Transverse colon (tissue), 4 donors: ENCODE measurements around the gene KCTD17. TPM values are rescaled to one million over a fixed set of nuclear protein-coding genes. Genes with fewer than 3 reads are reported as not detected.

ENCODE experiments used
- DNase-seq: peaks from one replicate; pipeline ENCODE4 v3.0.0-alpha.2; 2019
- H3K27ac ChIP-seq, 4 donors: fragments of 200-600 bp; sonication (generic); 2 replicates each; pipeline ENCODE4 v1.5.1; 2016 to 2018; ENCODE audit warnings: inconsistent platforms in 4 of 4
- H3K27me3 ChIP-seq: fragments of 200-600 bp; sonication (generic); 2 replicates; pipeline ENCODE4 v1.5.1; 2017; ENCODE audit warnings: inconsistent platforms
- H3K36me3 ChIP-seq, 4 donors: fragments of 200-600 bp; sonication (generic); 2 replicates each; pipeline ENCODE4 v1.5.1; 2017 to 2019; ENCODE audit warnings: inconsistent platforms in 4 of 4
- H3K4me1 ChIP-seq, 4 donors: fragments of 200-600 bp; sonication (generic); 2 replicates each; pipeline ENCODE4 v1.5.1; 2017 to 2020; ENCODE audit warnings: inconsistent platforms in 4 of 4
- H3K4me3 ChIP-seq, 4 donors: fragments of 200-600 bp; sonication (generic); 1 replicate in 1 of 4; 2 replicates in 3 of 4; pipeline versions ENCODE4 v1.5.1 to v1.6.1; 2017 to 2019; ENCODE audit warnings: inconsistent platforms in 4 of 4
- H3K9me3 ChIP-seq, 2 donors: fragments of 200-600 bp; sonication (generic); 2 replicates each; pipeline ENCODE4 v1.5.1; 2017 to 2019; ENCODE audit warnings: inconsistent platforms in 2 of 2
- EP300 ChIP-seq: sonication (generic); formaldehyde crosslinking; IDR thresholded peaks from one replicate; pipeline ENCODE4 v1.6.1; 2017; ENCODE audit warnings: antibody characterized with exemption, low read depth
- POLR2A ChIP-seq: fragments of 450-650 bp; IDR thresholded peaks from one replicate; pipeline ENCODE4 v1.6.1; 2016; ENCODE audit warnings: antibody characterized with exemption, mild to moderate bottlenecking, moderate library complexity
- POLR2AphosphoS5 ChIP-seq, 3 donors: sonication (generic); formaldehyde crosslinking; IDR thresholded peaks; one replicate each; pipeline ENCODE4 v1.6.1; 2016; ENCODE audit warnings: antibody characterized with exemption in 3 of 3
- WGBS, 2 donors: methylation state at CpG; one replicate each; pipeline ENCODE4 v1.1.5; 2018; ENCODE audit warnings: low coverage in 1 of 2; 5-methylcytosine and 5-hydroxymethylcytosine counted together
- in situ Hi-C, 4 donors: fragments of 200-750 bp; cut with MboI; loops; one replicate each; pipeline versions ENCODE4 v1.15.0 to v1.15.1; 2017; ENCODE audit warnings: low sequenced_read_pairs in 3 of 4, low pct_ligation_motif_present in 1 of 4, low pct_unique_long_range_greater_than_20kb in 1 of 4
- intact Hi-C: fragments of 100-400 bp; cut with DNase I; formaldehyde crosslinking; loops from one replicate; pipeline ENCODE4 v1.15.1; 2023; ENCODE audit warnings: low total_unique reads
- total RNA-seq, 4 donors: library from RNA; depleted of rRNA; stranded (reverse); fragments of >200 nt; gene quantifications; one replicate each; pipeline ENCODE4 v1.1.0, GENCODE V29; 2016
- TF ChIP-seq, protein P1 (sequence below), 5 experiments: fragments of 200-600 bp in 3 of 5; fragments of 450-650 bp in 2 of 5; sonication (generic) in 3 of 5; IDR thresholded peaks; 1 replicate in 2 of 5; 2 replicates in 3 of 5; pipeline ENCODE4 v1.5.1; 2016 to 2017; ENCODE audit warnings: antibody characterized with exemption in 5 of 5, inconsistent platforms in 3 of 5, mild to moderate bottlenecking in 2 of 5, moderate library complexity in 1 of 5

Gene KCTD17
- total RNA-seq, 4 donors from 2014 or later = 11.2 to 61.3 (median 35.1) TPM

DNA sequence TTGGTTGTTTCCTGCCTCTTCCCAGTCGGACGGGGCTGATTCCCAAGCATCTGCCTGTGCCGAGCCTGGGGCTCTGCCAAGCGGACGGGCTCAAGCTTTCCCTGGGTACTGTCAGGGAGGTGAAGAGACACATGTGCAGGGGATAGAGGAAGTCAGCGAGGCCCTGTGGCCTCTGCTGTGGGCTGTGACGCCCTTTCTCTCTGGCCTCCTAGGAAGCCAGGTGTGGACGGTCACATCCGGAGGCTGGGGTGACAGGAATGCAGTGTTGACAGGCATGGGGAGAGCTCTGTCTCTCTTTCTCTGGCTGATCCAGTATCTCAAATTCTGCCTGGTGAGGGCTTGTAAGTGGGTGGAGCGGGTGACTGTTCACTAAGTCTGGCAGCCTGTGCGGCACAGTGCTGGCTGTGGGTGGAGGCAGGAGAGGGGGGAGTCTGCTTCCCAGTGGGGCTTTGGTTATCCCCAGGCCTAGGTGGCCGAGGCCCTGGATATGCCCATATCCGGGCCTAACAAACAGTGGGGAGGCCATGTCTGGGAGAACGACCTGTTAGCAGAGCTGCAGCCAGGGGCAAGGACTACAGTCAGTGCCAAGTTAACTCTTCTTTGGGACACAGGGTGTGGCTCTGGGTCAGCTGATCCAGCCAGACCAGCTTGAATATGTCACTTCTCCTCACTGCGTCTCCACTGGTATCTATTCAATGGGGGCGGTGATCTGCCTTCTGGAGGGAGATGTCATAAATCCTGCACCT lies 1.9 kb downstream of the KCTD17 start:
- TF ChIP-seq, protein P1, sequence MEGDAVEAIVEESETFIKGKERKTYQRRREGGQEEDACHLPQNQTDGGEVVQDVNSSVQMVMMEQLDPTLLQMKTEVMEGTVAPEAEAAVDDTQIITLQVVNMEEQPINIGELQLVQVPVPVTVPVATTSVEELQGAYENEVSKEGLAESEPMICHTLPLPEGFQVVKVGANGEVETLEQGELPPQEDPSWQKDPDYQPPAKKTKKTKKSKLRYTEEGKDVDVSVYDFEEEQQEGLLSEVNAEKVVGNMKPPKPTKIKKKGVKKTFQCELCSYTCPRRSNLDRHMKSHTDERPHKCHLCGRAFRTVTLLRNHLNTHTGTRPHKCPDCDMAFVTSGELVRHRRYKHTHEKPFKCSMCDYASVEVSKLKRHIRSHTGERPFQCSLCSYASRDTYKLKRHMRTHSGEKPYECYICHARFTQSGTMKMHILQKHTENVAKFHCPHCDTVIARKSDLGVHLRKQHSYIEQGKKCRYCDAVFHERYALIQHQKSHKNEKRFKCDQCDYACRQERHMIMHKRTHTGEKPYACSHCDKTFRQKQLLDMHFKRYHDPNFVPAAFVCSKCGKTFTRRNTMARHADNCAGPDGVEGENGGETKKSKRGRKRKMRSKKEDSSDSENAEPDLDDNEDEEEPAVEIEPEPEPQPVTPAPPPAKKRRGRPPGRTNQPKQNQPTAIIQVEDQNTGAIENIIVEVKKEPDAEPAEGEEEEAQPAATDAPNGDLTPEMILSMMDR (IDR thresholded peaks at IDR 0.05) = no peak
- TF ChIP-seq POLR2A (no peak), EP300 (no peak), POLR2AphosphoS5 (IDR thresholded peaks at IDR 0.05) (no peak)
- H3K27ac ChIP-seq = peak overlapping the region in 3 of 4 donors; percentile 27 to 64 (median 29)
- DNase-seq = no peak
- no peak overlapping the region for H3K4me3 ChIP-seq
- in situ Hi-C loops = no loop called here
- H3K27me3 ChIP-seq = no peaks in the 10 kb centered on the region
- intact Hi-C loops = no loop called here
- H3K4me1 ChIP-seq = peaks cover 13 to 45% (median 39%) of the 10 kb centered on the region in 4 donors
- no peaks in the 10 kb centered on the region for H3K9me3 ChIP-seq
- no peaks in the 10 kb centered on the region for H3K36me3 ChIP-seq
- 71 to 80% methylated on average over 3 to 9 of the region's 16 CpGs for WGBS, 2 donors

DNA sequence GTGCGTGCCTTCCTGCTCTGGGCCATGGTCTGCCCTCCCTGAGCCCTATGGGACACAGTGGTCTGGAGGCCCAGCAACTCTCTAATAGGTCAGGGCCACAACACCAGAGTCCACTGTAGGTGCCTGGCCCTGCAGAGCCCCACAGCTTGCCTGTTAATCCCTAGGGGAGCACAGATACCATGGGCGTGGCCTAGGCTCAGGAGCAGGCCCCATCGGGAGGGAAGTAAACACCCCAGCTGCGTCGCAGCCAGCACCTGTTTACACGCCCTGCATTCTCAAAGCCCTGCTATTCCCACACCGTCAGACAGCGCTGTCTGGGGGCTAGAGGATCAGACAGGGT lies 2.5 kb downstream of the KCTD17 start:
- DNase-seq = no peak
- H3K4me1 ChIP-seq = peaks cover 13 to 45% (median 39%) of the 10 kb centered on the region in 4 donors
- H3K27ac ChIP-seq = peak overlapping the region in 3 of 4 donors; percentile 27 to 64 (median 29)
- 54% methylated on average over 3 of the region's 8 CpGs; no CpG with 5 or more reads in 1 of the 2 donors for WGBS, 2 donors
- in situ Hi-C loops = no loop called here
- intact Hi-C loops = no loop called here
- TF ChIP-seq EP300 = no peak
- TF ChIP-seq POLR2A = no peak
- TF ChIP-seq, protein P1 (IDR thresholded peaks at IDR 0.05) = no peak
- no peak for TF ChIP-seq POLR2AphosphoS5 (IDR thresholded peaks at IDR 0.05)
- no peak overlapping the region for H3K4me3 ChIP-seq
- H3K36me3 ChIP-seq = no peaks in the 10 kb centered on the region
- H3K27me3 ChIP-seq = no peaks in the 10 kb centered on the region
- H3K9me3 ChIP-seq = no peaks in the 10 kb centered on the region

DNA sequence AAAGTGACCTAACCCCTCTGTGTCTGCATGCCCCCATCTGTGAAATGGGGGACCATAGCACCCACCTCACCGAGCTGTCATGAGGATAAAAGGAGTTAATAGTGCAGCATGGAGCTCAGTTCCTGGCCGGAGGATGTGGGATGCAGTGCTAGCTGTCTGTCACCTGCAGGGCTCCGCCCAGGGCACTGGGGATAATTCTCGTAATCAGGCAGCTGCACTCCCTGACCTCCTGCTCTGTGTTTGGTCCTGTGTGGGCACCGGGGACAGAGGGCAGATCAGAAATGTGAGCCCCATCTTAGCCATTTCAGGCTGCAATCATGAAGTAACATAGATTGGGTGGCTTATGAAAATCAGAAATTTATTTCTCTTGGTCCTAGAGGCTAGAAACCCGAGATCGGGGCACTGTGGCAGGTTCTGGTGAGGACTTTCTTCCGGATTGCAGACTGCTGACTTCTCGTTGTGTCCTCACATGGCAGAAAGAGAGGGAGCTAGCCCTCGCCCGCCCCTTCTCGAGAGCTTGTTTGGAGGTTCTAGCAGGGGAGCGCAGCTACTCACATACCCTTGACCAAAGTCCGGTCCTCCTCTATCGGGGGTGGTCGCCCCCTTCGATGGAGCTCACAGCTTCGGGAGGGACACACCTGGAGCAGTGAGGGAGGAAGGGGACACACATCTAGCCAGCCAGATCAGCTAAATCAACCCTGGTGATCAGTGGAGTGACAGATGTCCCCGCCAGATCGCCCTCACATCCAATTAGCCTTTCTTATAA lies 3.2 kb downstream of the KCTD17 start:
- WGBS, 2 donors = 84 to 100% methylated on average over 4 to 20 of the region's 20 CpGs
- Histone ChIP-seq H3K4me3 (no peak overlapping the region), H3K36me3 (peaks cover 0 to 4% (median 0%) of the 10 kb centered on the region in 4 donors), H3K27me3 (no peaks in the 10 kb centered on the region), H3K4me1 (peaks cover 13 to 45% (median 39%) of the 10 kb centered on the region in 4 donors), H3K27ac (peak overlapping the region in 1 of 4 donors; percentile 64), H3K9me3 (no peaks in the 10 kb centered on the region)
- no peak for TF ChIP-seq POLR2AphosphoS5 (IDR thresholded peaks at IDR 0.05)
- TF ChIP-seq EP300 = no peak
- TF ChIP-seq, protein P1 (IDR thresholded peaks at IDR 0.05) = no peak
- no peak for TF ChIP-seq POLR2A
- in situ Hi-C loops = no loop called here
- intact Hi-C loops = no loop called here
- DNase-seq = no peak

- Histone ChIP-seq H3K36me3 (peaks cover 0 to 6% (median 0%) of the 10 kb centered on the region in 4 donors), H3K4me1 (peaks cover 7 to 31% (median 29%) of the 10 kb centered on the region in 4 donors), H3K9me3 (no peaks in the 10 kb centered on the region), H3K27me3 (no peaks in the 10 kb centered on the region), H3K27ac (no peak overlapping the region), H3K4me3 (no peak overlapping the region)
- TF ChIP-seq, protein P1 (IDR thresholded peaks at IDR 0.05) = no peak
- TF ChIP-seq EP300 (no peak), POLR2A (no peak), POLR2AphosphoS5 (IDR thresholded peaks at IDR 0.05) (no peak)
- WGBS, 2 donors = 80 to 93% methylated on average over 1 to 13 of the region's 13 CpGs
- in situ Hi-C loops (no loop called here), intact Hi-C loops (no loop called here)
- no peak for DNase-seq
These were observed 4.7 kb downstream of the KCTD17 start for GRCh38 chr22:37056246-37056645.
